ENCODE data around the gene LRCH2.

- TF ChIP-seq, protein P1, sequence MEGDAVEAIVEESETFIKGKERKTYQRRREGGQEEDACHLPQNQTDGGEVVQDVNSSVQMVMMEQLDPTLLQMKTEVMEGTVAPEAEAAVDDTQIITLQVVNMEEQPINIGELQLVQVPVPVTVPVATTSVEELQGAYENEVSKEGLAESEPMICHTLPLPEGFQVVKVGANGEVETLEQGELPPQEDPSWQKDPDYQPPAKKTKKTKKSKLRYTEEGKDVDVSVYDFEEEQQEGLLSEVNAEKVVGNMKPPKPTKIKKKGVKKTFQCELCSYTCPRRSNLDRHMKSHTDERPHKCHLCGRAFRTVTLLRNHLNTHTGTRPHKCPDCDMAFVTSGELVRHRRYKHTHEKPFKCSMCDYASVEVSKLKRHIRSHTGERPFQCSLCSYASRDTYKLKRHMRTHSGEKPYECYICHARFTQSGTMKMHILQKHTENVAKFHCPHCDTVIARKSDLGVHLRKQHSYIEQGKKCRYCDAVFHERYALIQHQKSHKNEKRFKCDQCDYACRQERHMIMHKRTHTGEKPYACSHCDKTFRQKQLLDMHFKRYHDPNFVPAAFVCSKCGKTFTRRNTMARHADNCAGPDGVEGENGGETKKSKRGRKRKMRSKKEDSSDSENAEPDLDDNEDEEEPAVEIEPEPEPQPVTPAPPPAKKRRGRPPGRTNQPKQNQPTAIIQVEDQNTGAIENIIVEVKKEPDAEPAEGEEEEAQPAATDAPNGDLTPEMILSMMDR (IDR thresholded peaks at IDR 0.05), result no peak
- TF ChIP-seq POLR2A (IDR thresholded peaks at IDR 0.05), result no peak
Measured at GRCh38 chrX:115068896-115069295, 165.0 kb downstream of the LRCH2 start.

Data from esophagus squamous epithelium (tissue), 4 donors.